SK-N-MC (cell line): ENCODE measurements around the gene FAM47B.

ENCODE experiments used
- DNase-seq: peaks from one replicate; pipeline ENCODE4 v3.0.0-alpha.2; 2011; ENCODE audit warnings: low read depth, low spot score
- H3K27ac ChIP-seq: fragments of 200-600 bp; sonication (generic); 2 replicates; pipeline ENCODE4 v1.5.1; 2016; ENCODE audit warnings: mixed run types
- H3K36me3 ChIP-seq: fragments of 200-600 bp; sonication (generic); 2 replicates; pipeline ENCODE4 v1.6.1; 2017; ENCODE audit warnings: antibody characterized with exemption, low read length, mixed read lengths; ENCODE audit not compliant: insufficient read depth
- H3K4me3 ChIP-seq: fragments of 200-600 bp; sonication (generic); 2 replicates; pipeline ENCODE4 v1.5.1; 2016
- H3K9ac ChIP-seq: fragments of 200-600 bp; sonication (generic); 2 replicates; pipeline ENCODE4 v1.8.0; 2017; ENCODE audit warnings: mixed run types, mixed read lengths; ENCODE audit not compliant: insufficient read length
- H3K9me3 ChIP-seq: fragments of 200-600 bp; sonication (generic); 2 replicates; pipeline ENCODE4 v1.6.1; 2017; ENCODE audit warnings: low read depth, mild to moderate bottlenecking, antibody characterized with exemption, low read length, moderate library complexity, mixed read lengths
- EZH2 ChIP-seq: fragments of 200-600 bp; sonication (generic); IDR thresholded peaks from one replicate; pipeline ENCODE4 v1.6.1; 2017; ENCODE audit warnings: antibody characterized with exemption
- FOXP2 ChIP-seq: optimal IDR thresholded peaks from 2 replicates; pipeline ENCODE3; 2011; ENCODE audit warnings: mild to moderate bottlenecking, moderate library complexity; ENCODE audit not compliant: insufficient read depth; ENCODE audit errors: extremely low read length, control extremely low read depth
- POLR2AphosphoS5 ChIP-seq: IDR thresholded peaks from 2 replicates; pipeline ENCODE4 v1.6.1; 2012; ENCODE audit warnings: mild to moderate bottlenecking, low read depth, low read length, borderline replicate concordance

FAM47B gene

GRCh38 chrX:34918856-34919255, 23.7 kb upstream of the FAM47B start:
- H3K27ac ChIP-seq = no peak overlapping the region
- no peak overlapping the region for H3K4me3 ChIP-seq
- no peak for TF ChIP-seq EZH2
- no peak for TF ChIP-seq POLR2AphosphoS5
- no peak for TF ChIP-seq FOXP2
- peak; percentile 42 for DNase-seq
- no peak overlapping the region for H3K9ac ChIP-seq
- H3K36me3 ChIP-seq = no peaks in the 10 kb centered on the region
- no peaks in the 10 kb centered on the region; the same call in 1 of the 2 replicates for H3K9me3 ChIP-seq

GRCh38 chrX:34927866-34928265, 14.7 kb upstream of the FAM47B start:
- no peaks in the 10 kb centered on the region for H3K36me3 ChIP-seq
- TF ChIP-seq EZH2 (no peak), POLR2AphosphoS5 (no peak), FOXP2 (no peak)
- no peak overlapping the region for H3K4me3 ChIP-seq
- no peak overlapping the region for H3K27ac ChIP-seq
- DNase-seq = no peak
- H3K9ac ChIP-seq = no peak overlapping the region
- H3K9me3 ChIP-seq = no peaks in the 10 kb centered on the region

GRCh38 chrX:34943235-34943634, 639 bp downstream of the FAM47B start:
- no peaks in the 10 kb centered on the region for H3K9me3 ChIP-seq
- no peak for DNase-seq
- TF ChIP-seq POLR2AphosphoS5 (no peak), EZH2 (no peak), FOXP2 (no peak)
- H3K36me3 ChIP-seq = no peaks in the 10 kb centered on the region
- H3K4me3 ChIP-seq = no peak overlapping the region
- no peak overlapping the region for H3K27ac ChIP-seq
- no peak overlapping the region for H3K9ac ChIP-seq

- H3K4me3 ChIP-seq = no peak overlapping the region
- DNase-seq = no peak
- no peaks in the 10 kb centered on the region for H3K36me3 ChIP-seq
- no peak overlapping the region for H3K9ac ChIP-seq
- H3K27ac ChIP-seq = no peak overlapping the region
- TF ChIP-seq EZH2 (no peak), POLR2AphosphoS5 (no peak), FOXP2 (no peak)
- no peaks in the 10 kb centered on the region for H3K9me3 ChIP-seq
Measured at GRCh38 chrX:34956916-34957315, 14.3 kb downstream of the FAM47B start.

GRCh38 chrX:34961662-34962061, 19.1 kb downstream of the FAM47B start:
- no peak for DNase-seq
- H3K4me3 ChIP-seq = no peak overlapping the region
- H3K36me3 ChIP-seq = no peaks in the 10 kb centered on the region
- TF ChIP-seq FOXP2 (no peak), POLR2AphosphoS5 (no peak), EZH2 (no peak)
- H3K9ac ChIP-seq = no peak overlapping the region
- H3K27ac ChIP-seq = no peak overlapping the region
- H3K9me3 ChIP-seq = no peaks in the 10 kb centered on the region

- H3K4me3 ChIP-seq = no peak overlapping the region
- no peak for TF ChIP-seq POLR2AphosphoS5
- H3K36me3 ChIP-seq = no peaks in the 10 kb centered on the region
- H3K9ac ChIP-seq = no peak overlapping the region
- no peaks in the 10 kb centered on the region for H3K9me3 ChIP-seq
- H3K27ac ChIP-seq = no peak overlapping the region
- no peak for DNase-seq
Measured at GRCh38 chrX:34972206-34972605, 29.6 kb downstream of the FAM47B start.

GRCh38 chrX:34978171-34978570, 35.6 kb downstream of the FAM47B start:
- no peak for DNase-seq
- Histone ChIP-seq H3K9me3 (no peaks in the 10 kb centered on the region), H3K27ac (no peak overlapping the region), H3K4me3 (no peak overlapping the region), H3K36me3 (no peaks in the 10 kb centered on the region), H3K9ac (no peak overlapping the region)
- TF ChIP-seq POLR2AphosphoS5 (no peak), FOXP2 (no peak), EZH2 (no peak)

GRCh38 chrX:34987646-34988045, 45.0 kb downstream of the FAM47B start:
- Histone ChIP-seq H3K27ac (no peak overlapping the region), H3K9me3 (no peaks in the 10 kb centered on the region), H3K9ac (no peak overlapping the region), H3K36me3 (no peaks in the 10 kb centered on the region), H3K4me3 (no peak overlapping the region)
- TF ChIP-seq POLR2AphosphoS5 (no peak), FOXP2 (no peak), EZH2 (no peak)
- no peak for DNase-seq
